GM18526 (cell line): ENCODE results near the gene ACSM2A.

Source experiments
- POLR2A ChIP-seq: IDR thresholded peaks from 3 replicates; pipeline ENCODE4 v1.6.1; 2011; ENCODE audit not compliant: insufficient read length; ENCODE audit errors: extremely low read depth

ACSM2A gene

GRCh38 chr16:20520103-20520502, 68.8 kb downstream of the ACSM2A start:
- TF ChIP-seq POLR2A: no peak
